GM23248 (cell line): ENCODE data around the gene UBE2R2.
"Not testable (repeated sequence)": the region's sequence is repeated elsewhere in the genome, so short reads cannot be mapped to it uniquely, and the experiment has no call there.

Experiments
- EZH2 ChIP-seq: fragments of 200-600 bp; sonication (generic); IDR thresholded peaks from 2 replicates; pipeline ENCODE4 v1.6.1; 2018; ENCODE audit warnings: antibody characterized with exemption, mild to moderate bottlenecking; ENCODE audit not compliant: insufficient read depth, poor library complexity, severe bottlenecking
- EZH2phosphoT487 ChIP-seq: fragments of 200-600 bp; sonication (generic); IDR thresholded peaks from 2 replicates; pipeline ENCODE4 v1.6.1; 2018; ENCODE audit warnings: antibody characterized with exemption, moderate library complexity, mild to moderate bottlenecking, low read depth; ENCODE audit not compliant: insufficient read depth

DNA sequence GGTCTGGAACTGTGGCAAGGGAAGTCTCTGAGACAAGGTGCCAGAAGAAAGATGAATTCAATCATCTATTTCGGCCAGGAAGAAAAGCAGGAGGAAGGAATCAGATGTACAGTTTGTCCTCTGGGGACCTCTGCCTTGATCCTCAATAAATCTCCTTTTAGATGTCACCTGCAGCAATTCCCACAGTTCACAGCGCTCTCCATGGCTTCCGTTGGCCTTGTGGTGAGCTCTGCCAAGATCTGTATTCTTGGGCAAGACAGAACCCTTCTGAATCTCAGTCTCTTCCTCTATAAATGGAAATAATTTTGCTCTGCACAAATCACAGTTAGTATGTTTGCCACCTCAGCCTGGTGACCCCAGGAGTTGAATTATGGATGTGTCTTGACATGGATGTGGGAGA lies 12.8 kb upstream of the UBE2R2 start:
- not testable (repeated sequence) for TF ChIP-seq EZH2, EZH2phosphoT487
